Naive B cell (primary cell): ENCODE data around the gene WWTR1. TPM values are rescaled to one million over a fixed set of nuclear protein-coding genes. Genes with fewer than 3 reads are reported as not detected.

Experiments used
- ATAC-seq, 2 donors: fragments of 150-1000 bp; cut with Tn5 transposase; 2 replicates each; pipeline ENCODE4 v1.10.0; 2021; ENCODE audit warnings: low read depth in 2 of 2, mild to moderate bottlenecking in 2 of 2, moderate library complexity in 2 of 2
- DNase-seq: peaks from one replicate; pipeline ENCODE4 v3.0.0; 2022
- H3K27ac Mint-ChIP-seq, 6 donors: one replicate each; pipeline ENCODE4 v1.8.0; 2020 to 2022; ENCODE audit warnings: mild to moderate bottlenecking in 6 of 6, mixed read lengths in 6 of 6, moderate library complexity in 5 of 6, inconsistent platforms in 2 of 6
- H3K27me3 Mint-ChIP-seq, 3 donors: one replicate each; pipeline ENCODE4 v1.8.0; 2021 to 2022; ENCODE audit warnings: mixed read lengths in 3 of 3, mild to moderate bottlenecking in 1 of 3
- H3K36me3 Mint-ChIP-seq, 2 donors: one replicate each; pipeline ENCODE4 v1.8.0; 2020 to 2022; ENCODE audit warnings: mixed read lengths in 2 of 2, inconsistent platforms in 1 of 2, mild to moderate bottlenecking in 1 of 2
- H3K4me1 Mint-ChIP-seq, 3 donors: one replicate each; pipeline ENCODE4 v1.8.0; 2020 to 2022; ENCODE audit warnings: mixed read lengths in 3 of 3, inconsistent platforms in 1 of 3, mild to moderate bottlenecking in 1 of 3, moderate library complexity in 1 of 3
- H3K4me3 Mint-ChIP-seq, 8 donors: one replicate each; pipeline ENCODE4 v1.8.0; 2020 to 2022; ENCODE audit warnings: mild to moderate bottlenecking in 8 of 8, mixed read lengths in 8 of 8, moderate library complexity in 8 of 8, inconsistent platforms in 2 of 8
- H3K9me3 Mint-ChIP-seq, 7 donors: one replicate each; pipeline ENCODE4 v1.8.0; 2020 to 2022; ENCODE audit warnings: mixed read lengths in 7 of 7, mild to moderate bottlenecking in 5 of 7, inconsistent platforms in 2 of 7, moderate library complexity in 1 of 7
- polyA plus RNA-seq, 6 donors: library from polyadenylated mRNA; unstranded; fragments of 300-500 nt; fragmentation: Illumina TruSeq; gene quantifications; one replicate each; pipeline ENCODE4 v1.2.3, GENCODE V29; 2021; ENCODE audit warnings: low read depth in 6 of 6

WWTR1 gene
- under 1 TPM in 1 of 6 donors, not detected in 5; 0.61 TPM for polyA plus RNA-seq

DNA sequence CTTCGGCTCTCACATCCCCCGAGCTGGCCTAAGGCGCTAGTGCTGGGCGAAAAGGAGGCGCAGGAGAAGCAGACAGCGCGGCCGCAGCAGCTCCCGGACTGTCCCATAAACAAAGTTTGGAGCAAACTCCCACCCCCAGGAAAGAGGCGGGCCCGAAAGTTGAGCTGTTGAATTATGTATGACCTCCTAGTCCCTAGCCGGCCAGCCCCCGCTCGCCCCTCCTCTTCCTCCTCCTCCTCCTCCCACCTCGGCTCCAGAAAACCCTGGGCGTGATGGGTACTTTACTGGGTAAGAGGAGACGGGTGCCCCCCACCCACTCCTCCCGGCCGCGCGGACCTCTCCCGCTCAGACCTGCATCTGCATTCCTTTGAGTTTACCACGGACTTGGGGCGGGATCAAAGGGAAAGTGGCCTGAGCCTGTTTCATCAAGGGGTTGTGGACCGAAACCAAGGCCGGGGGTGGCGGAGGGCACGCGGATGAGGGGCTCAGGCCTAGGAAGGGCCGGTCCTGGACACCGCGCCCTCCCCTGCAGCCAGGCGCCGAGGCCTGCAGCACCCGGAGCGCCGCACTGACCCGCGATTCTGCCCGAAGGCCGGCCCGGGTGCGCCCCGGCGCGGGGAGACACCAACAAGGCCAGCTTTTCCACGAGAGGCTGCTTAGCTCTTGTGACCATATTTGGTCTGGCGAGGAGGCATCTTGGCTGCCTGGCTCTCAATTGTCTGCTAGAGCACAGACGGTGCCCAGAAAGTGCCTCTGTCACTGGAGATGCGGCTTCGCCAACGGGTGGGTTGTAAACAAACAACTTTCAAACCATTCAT, at the start of gene WWTR1:
Gene WWTR1, minus strand, starts transcription at position 100 of the 818 bp plus-strand sequence. CDS start 719 bp downstream, outside the sequence.
- DNase-seq (no peak), ATAC-seq (peak; percentile 53 to 59)
- Mint-ChIP-seq H3K9me3 (peaks cover 0 to 4% (median 0%) of the 10 kb centered on the region in 7 donors), H3K27ac (peak within 1 kb of the TSS in 2 of 6 donors; percentile 38 to 72), H3K36me3 (peaks cover 4 to 8% of the 10 kb centered on the region in 2 donors), H3K4me3 (peak within 1 kb of the TSS; percentile 83 to 93 (median 88)), H3K4me1 (peaks cover 11 to 24% (median 19%) of the 10 kb centered on the region in 3 donors), H3K27me3 (peaks cover 55 to 75% (median 66%) of the 10 kb centered on the region in 3 donors)

DNA sequence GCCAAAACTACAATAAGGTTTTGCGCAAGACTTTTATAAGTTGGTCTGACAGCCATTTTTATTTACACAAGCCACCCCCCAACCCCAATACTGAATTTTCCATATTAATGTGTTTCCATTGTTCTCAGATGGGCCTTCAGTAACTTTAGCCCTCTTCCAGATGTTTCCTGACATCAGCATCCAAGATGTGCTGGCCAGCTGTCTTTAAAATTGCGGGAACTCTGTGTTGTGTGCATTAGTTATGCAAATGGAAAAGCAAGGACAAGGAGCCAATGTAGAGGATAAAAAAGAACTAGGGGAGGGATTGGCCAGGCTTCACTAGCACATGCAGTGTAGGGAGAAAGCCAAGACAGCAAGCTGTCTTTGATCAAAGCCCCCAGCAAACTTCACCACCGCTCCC, 49.1 kb upstream of the WWTR1 start:
- no peak overlapping the region for H3K27ac Mint-ChIP-seq
- H3K9me3 Mint-ChIP-seq, result no peaks in the 10 kb centered on the region
- H3K27me3 Mint-ChIP-seq, result no peaks in the 10 kb centered on the region
- H3K4me1 Mint-ChIP-seq, result peaks cover 0 to 1% (median 0%) of the 10 kb centered on the region in 3 donors
- DNase-seq (no peak), ATAC-seq (no peak)
- H3K4me3 Mint-ChIP-seq, result no peak overlapping the region
- no peaks in the 10 kb centered on the region for H3K36me3 Mint-ChIP-seq

DNA sequence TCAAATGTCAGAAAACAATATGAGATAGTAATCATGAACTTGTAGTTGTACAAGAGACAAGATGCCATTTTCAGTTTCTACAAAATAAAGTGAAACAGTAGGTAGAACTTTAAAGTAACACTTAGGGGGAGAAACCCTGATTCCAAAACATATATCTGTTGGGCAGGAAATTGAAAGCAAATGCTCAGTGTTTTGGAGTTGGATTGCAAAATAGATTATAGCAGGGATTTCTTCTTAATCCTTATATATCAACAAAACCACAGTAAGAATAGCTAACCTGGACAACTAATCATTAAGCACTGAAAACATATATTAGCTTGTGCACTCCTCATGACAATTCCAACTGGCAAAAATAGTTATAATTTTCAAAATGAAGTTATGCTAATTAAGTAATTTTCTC, 47.6 kb upstream of the WWTR1 start:
- no peaks in the 10 kb centered on the region for H3K36me3 Mint-ChIP-seq
- no peak for ATAC-seq

DNA sequence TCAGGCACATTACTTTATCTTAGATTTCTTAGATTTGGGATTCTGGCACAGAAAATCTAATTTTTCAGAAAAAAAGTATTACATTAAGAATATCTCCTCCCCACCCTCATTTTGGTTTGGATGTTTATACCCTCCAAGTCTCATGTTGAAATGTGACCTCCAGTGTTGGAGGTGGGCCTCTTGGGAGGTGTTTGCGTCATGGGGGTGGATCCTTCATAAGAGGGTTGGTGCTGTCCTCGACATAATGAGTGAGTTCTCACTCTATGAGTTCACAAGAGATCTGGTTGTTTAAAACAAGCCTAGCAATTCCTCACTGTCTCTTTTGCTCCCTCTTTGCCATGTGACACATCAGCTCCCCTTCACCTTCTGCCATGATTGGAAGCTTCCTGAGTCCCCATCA, 45.6 kb upstream of the WWTR1 start:
- DNase-seq, result no peak
- H3K4me1 Mint-ChIP-seq, result peaks cover 0 to 4% (median 0%) of the 10 kb centered on the region in 3 donors
- peaks cover 3 to 15% (median 11%) of the 10 kb centered on the region in 7 donors for H3K9me3 Mint-ChIP-seq
- no peaks in the 10 kb centered on the region for H3K27me3 Mint-ChIP-seq
- H3K4me3 Mint-ChIP-seq, result peak overlapping the region in 1 of 8 donors; percentile 7
- H3K36me3 Mint-ChIP-seq, result no peaks in the 10 kb centered on the region
- no peak overlapping the region for H3K27ac Mint-ChIP-seq
- ATAC-seq, result no peak

More for the DNA sequence above, 47.6 kb upstream of the WWTR1 start:
- H3K9me3 Mint-ChIP-seq, result peaks cover 0 to 3% (median 0%) of the 10 kb centered on the region in 7 donors
- H3K4me1 Mint-ChIP-seq, result peaks cover 0 to 4% (median 0%) of the 10 kb centered on the region in 3 donors
- no peak for DNase-seq
- no peak overlapping the region for H3K27ac Mint-ChIP-seq
- no peak overlapping the region for H3K4me3 Mint-ChIP-seq
- no peaks in the 10 kb centered on the region for H3K27me3 Mint-ChIP-seq

DNA sequence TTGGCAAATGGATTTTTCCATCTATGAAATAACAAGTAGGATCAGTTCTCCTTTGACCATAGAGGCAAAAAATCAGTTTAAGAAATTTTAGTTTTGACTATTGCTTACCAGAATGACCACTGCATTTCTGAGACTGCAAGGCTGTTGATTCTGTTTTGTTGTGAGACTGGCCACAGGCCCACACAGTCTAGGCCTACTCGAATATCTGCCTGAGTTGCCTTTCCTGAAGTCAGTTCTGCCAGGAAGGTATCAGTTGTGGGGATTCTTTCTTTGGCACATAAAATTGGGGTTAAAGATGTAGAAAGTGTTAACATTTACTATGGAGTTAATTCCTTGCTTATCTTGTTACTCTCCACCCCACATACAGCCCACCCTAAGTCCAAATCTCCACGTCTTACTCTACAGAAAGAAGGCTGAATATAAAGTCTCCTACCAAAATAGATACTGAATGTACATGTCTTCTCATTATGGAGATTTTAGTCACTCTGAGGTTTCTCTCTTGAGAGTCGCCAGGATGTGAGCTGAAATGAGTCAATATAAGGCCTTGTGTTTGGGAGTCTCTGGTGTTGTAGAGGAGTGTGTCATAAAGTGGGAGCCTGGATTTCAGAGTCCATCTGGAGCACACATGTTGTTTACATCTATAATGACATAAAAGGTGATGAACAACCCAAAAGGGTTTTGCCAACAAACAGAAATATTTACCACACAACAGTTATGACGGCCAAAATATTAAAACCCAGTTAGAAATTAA, 45.0 kb upstream of the WWTR1 start:
- DNase-seq (no peak), ATAC-seq (no peak)
- Mint-ChIP-seq H3K27ac (no peak overlapping the region), H3K27me3 (no peaks in the 10 kb centered on the region), H3K4me3 (no peak overlapping the region), H3K36me3 (no peaks in the 10 kb centered on the region), H3K9me3 (peaks cover 5 to 21% (median 17%) of the 10 kb centered on the region in 7 donors), H3K4me1 (peaks cover 0 to 4% (median 0%) of the 10 kb centered on the region in 3 donors)

DNA sequence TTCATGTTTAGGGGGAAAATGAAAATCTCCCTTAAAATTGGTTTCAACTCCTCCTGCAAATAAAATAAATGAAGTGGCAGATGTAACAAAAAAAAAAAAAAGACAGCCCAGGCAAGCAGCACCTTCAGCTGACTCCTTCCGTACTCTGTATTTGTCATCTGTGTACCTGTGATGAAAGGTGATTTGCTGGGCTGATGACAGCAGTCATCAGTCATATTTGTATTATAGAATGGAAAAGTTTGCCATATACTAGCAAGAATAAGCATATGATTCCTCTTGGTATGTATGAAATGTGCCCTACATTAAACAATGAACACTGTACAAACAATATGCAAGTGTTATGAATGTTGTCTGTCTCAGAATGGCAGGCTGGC, 44.1 kb upstream of the WWTR1 start:
- Mint-ChIP-seq H3K27ac (peak overlapping the region in 1 of 6 donors; percentile 10), H3K4me1 (peaks cover 0 to 4% (median 0%) of the 10 kb centered on the region in 3 donors), H3K36me3 (no peaks in the 10 kb centered on the region), H3K9me3 (peaks cover 10 to 28% (median 23%) of the 10 kb centered on the region in 7 donors), H3K4me3 (peak overlapping the region in 1 of 8 donors; percentile 69), H3K27me3 (no peaks in the 10 kb centered on the region)
- no peak for DNase-seq
- no peak for ATAC-seq

DNA sequence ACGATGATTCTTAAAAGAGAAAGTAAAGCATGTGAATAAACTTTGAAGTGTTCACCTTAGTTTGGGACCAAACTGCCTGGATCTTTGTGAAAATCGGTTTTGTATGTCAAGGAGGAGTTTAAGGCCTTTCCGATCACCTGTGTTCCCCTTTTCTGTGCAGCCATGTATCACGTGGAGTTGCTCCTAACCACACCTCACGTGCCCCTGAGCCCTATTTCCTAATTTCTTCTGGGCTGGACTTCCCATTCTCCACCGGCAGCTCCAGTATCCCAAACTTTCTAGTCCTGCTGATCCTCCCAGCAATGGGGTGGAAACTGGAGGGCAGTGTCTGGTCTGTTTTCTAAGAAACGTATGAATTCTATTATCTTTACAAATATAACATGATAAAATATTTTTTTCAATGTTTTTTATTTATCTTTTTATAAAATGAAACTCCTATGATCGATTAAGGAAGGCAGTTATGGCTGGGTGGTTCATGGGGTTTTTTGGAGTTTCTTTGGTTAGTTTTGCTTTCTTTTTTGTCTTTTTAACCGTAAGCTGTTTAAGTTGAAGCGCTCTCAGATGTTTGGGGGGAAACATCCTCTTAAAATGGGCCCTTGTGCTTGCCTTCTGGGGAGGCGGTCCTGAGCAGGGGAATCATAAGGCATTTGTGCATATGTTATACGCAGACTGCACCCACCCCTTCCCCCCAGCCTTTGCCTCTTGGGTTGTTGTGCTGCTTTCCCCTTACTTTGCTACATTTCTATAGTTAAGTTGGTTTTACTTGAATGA, 43.6 kb upstream of the WWTR1 start:
- Mint-ChIP-seq H3K27me3 (no peaks in the 10 kb centered on the region), H3K27ac (peak overlapping the region in 1 of 6 donors; percentile 43), H3K9me3 (peaks cover 14 to 33% (median 27%) of the 10 kb centered on the region in 7 donors), H3K36me3 (no peaks in the 10 kb centered on the region), H3K4me1 (peaks cover 0 to 4% (median 0%) of the 10 kb centered on the region in 3 donors), H3K4me3 (no peak overlapping the region)
- DNase-seq (no peak), ATAC-seq (no peak)

DNA sequence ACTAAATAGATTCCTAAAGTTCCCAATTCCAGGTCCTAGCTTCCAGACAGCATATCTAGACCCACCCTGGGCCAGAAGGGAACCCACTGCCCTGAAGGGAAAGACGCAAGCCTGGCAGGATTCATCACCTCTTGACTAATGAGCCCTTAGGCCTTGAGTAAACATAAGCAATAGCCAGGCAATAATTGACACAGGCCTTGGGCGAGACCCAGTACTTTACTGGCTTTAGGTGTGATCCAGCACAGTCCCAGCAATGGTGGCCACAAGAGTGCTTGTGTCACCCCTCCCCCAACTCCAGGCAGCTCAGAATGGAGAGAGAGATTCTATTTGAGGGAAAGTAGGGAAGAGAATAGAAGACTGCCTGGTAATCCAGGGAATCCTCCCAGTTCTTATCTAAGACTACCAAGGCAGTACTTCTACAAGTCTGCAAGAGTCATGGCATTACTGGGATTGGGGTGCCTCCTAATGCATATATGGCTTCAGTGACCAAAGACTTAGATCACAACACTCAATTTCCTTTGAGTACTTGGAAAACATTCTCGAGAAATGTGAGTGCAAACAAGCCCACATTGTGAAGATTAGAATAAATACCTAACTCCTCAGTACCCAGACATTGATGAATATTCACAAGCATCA, 30.4 kb upstream of the WWTR1 start:
- Mint-ChIP-seq H3K36me3 (peaks cover 3 to 10% of the 10 kb centered on the region in 2 donors), H3K27ac (peak overlapping the region in 1 of 6 donors; percentile 53), H3K4me3 (no peak overlapping the region), H3K9me3 (peaks cover 0 to 25% (median 9%) of the 10 kb centered on the region in 7 donors), H3K4me1 (no peaks in the 10 kb centered on the region), H3K27me3 (peaks cover 13 to 40% (median 25%) of the 10 kb centered on the region in 3 donors)
- DNase-seq, result no peak
- ATAC-seq, result no peak

DNA sequence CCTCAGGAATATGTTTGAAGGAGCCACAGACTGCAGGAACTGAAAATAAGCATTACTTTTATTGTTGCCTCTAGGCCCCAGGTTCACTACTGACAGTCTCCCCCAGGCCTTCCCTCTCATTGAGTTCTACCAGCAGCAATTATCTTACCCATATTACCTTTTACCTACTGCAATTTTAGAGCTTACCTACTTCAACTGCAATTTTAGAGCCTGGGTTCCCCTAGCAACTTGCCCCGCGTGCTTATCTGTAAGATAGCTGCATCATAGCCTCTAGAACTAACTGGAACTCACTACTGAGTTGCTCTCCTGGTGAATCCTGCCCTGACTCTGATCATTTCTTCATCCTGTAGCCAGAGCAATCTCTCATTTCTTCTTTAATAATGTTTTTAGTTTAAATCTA, 29.2 kb upstream of the WWTR1 start:
- Mint-ChIP-seq H3K4me1 (no peaks in the 10 kb centered on the region), H3K27me3 (peaks cover 13 to 41% (median 25%) of the 10 kb centered on the region in 3 donors), H3K9me3 (peaks cover 0 to 20% (median 6%) of the 10 kb centered on the region in 7 donors), H3K36me3 (peaks cover 3 to 10% of the 10 kb centered on the region in 2 donors), H3K4me3 (no peak overlapping the region), H3K27ac (no peak overlapping the region)
- ATAC-seq (no peak), DNase-seq (no peak)

DNA sequence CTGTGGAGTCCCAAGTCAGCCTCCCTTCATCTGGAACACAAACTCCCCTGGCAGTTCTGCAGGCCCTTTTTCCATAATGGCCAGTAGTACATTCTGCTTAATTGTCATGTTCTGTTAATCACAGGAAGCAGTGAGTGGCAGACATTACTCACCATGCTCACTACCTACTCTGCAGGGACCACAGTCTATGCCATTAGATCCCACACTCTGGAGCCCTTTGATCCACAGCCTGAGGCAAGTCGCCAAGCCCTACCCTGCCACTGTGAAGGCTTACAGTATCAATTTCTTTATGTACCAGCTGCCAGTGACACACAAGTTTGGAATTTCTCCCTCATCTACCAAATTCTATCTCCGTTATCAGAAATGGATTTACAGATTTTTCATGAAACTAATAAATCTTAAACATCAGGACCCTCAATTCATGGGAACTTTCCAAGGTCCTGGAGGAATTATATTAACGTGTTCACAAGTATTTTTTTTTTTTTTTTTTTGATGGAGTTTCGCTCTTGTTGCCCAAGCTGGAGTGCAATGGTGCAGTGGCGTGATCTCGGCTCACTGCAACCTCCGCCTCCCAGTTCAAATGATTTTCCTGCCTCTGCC, 20.6 kb upstream of the WWTR1 start:
- ATAC-seq (no peak), DNase-seq (no peak)
- Mint-ChIP-seq H3K27me3 (peaks cover 9 to 19% (median 14%) of the 10 kb centered on the region in 3 donors), H3K27ac (no peak overlapping the region), H3K9me3 (peaks cover 0 to 9% (median 0%) of the 10 kb centered on the region in 7 donors), H3K4me1 (no peaks in the 10 kb centered on the region), H3K36me3 (no peaks in the 10 kb centered on the region), H3K4me3 (no peak overlapping the region)

DNA sequence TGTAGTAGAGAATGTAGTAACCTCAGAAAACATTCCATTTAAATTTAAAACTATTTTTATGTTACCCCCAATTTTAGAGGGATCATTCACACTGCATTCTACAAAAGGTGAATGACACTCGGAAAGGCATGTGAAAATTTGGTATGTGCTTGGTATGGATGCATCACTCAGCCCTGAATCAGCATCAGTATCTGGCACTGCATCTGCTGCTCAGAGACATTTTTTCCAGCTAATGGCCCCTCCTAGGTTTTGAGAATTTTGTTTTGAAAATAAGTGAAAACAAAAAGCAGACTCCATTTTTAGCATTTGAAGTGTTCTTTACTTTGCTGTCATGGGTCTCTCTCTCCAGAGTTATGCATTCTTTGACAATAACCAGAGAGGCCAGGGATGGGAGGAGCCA, 15.6 kb upstream of the WWTR1 start:
- Mint-ChIP-seq H3K36me3 (no peaks in the 10 kb centered on the region), H3K4me1 (no peaks in the 10 kb centered on the region), H3K27ac (no peak overlapping the region), H3K9me3 (peaks cover 0 to 9% (median 0%) of the 10 kb centered on the region in 7 donors), H3K27me3 (peaks cover 17 to 23% (median 22%) of the 10 kb centered on the region in 3 donors), H3K4me3 (no peak overlapping the region)
- ATAC-seq (no peak), DNase-seq (no peak)

DNA sequence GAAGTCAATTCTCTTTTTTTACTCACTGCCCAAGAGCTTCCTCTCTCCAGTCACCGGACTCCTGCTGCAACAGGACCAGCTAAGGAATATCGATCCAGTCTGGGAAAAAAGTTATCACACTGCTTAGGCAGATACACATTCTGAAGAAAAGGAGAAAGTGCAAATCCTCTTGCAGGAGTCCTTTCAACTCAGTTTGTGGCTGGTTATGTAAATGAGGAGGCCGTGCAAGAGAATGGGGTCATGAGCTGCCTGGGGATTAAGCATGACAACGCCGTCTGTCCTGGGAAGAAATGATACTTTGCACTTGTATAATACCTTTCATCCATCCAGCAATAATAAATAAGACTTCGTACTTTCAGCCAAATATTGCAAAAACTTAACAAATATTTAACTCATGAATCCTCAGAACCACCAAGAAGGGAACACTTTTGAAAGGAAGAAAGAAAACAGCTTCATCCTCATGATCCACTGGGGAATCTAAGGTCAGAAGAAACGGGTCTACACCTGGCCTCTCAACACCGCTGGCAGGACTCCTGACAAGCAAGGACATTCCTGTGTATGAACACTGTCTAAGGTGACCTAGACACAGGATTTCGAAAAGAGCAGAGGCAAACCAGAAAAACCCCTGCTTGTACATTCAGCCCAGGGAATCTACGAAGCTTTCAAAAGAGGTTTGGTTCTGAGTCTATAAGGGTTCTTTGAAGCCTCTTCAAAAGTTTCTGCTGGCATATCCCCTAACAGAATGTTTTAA, 13.1 kb upstream of the WWTR1 start:
- peaks cover 0 to 9% (median 0%) of the 10 kb centered on the region in 7 donors for H3K9me3 Mint-ChIP-seq

More for the DNA sequence above, 13.1 kb upstream of the WWTR1 start:
- DNase-seq (no peak), ATAC-seq (no peak)
- Mint-ChIP-seq H3K27me3 (peaks cover 9 to 29% (median 25%) of the 10 kb centered on the region in 3 donors), H3K4me3 (no peak overlapping the region), H3K4me1 (no peaks in the 10 kb centered on the region), H3K27ac (no peak overlapping the region), H3K36me3 (no peaks in the 10 kb centered on the region)
